Muscle of leg (tissue), 11 donors: ENCODE measurements around the gene AUP1. TPM values are rescaled to one million over a fixed set of nuclear protein-coding genes. Genes with fewer than 3 reads are reported as not detected.
A peak's percentile ranks its signal among the peaks of the same experiment; 100 is the strongest.

ENCODE experiments used
- DNase-seq: peaks from one replicate; pipeline ENCODE4 v3.0.0; 2013
- H3K27ac ChIP-seq: one replicate; pipeline ENCODE4 v1.5.1; 2013; ENCODE audit warnings: mild to moderate bottlenecking, low read length, control low read depth
- H3K27me3 ChIP-seq: one replicate; pipeline ENCODE4 v1.6.1; 2013; ENCODE audit warnings: low read length; ENCODE audit not compliant: control insufficient read depth, insufficient read depth
- H3K36me3 ChIP-seq: one replicate; pipeline ENCODE4 v1.6.1; 2013; ENCODE audit warnings: low read length; ENCODE audit not compliant: control insufficient read depth, insufficient read depth
- H3K4me1 ChIP-seq: one replicate; pipeline ENCODE4 v1.6.1; 2013; ENCODE audit warnings: low read length; ENCODE audit not compliant: control insufficient read depth, insufficient read depth
- H3K4me3 ChIP-seq: one replicate; pipeline ENCODE4 v1.5.1; 2013; ENCODE audit warnings: low read length, control low read depth
- H3K9me3 ChIP-seq: replicated peaks from 2 replicates; pipeline ENCODE4 v1.6.1; 2013; ENCODE audit warnings: low read depth, low read length; ENCODE audit not compliant: control insufficient read depth
- WGBS: methylation state at CpG from one replicate; pipeline ENCODE4 v1.1.5; 2013; ENCODE audit warnings: missing lambda C conversion rate; ENCODE audit not compliant: insufficient coverage; 5-methylcytosine and 5-hydroxymethylcytosine counted together
- polyA plus RNA-seq, 8 donors: library from polyadenylated mRNA; unstranded; fragments of 120-200 nt; gene quantifications; one replicate each; pipeline versions ENCODE4 v1.2.1 to v1.2.3, GENCODE V29; 2013; ENCODE audit warnings: inconsistent platforms in 1 of 8, low replicate concordance in 1 of 8; ENCODE audit not compliant: insufficient read length in 8 of 8, insufficient read depth in 1 of 8
- total RNA-seq: library from RNA; stranded (reverse); fragments of 120-200 nt; gene quantifications from one replicate; pipeline ENCODE4 v1.2.4, GENCODE V29; 2013

Gene AUP1
- total and polyA plus RNA-seq, 9 donors = 58.5 to 84.9 (median 66.2) TPM

DNA sequence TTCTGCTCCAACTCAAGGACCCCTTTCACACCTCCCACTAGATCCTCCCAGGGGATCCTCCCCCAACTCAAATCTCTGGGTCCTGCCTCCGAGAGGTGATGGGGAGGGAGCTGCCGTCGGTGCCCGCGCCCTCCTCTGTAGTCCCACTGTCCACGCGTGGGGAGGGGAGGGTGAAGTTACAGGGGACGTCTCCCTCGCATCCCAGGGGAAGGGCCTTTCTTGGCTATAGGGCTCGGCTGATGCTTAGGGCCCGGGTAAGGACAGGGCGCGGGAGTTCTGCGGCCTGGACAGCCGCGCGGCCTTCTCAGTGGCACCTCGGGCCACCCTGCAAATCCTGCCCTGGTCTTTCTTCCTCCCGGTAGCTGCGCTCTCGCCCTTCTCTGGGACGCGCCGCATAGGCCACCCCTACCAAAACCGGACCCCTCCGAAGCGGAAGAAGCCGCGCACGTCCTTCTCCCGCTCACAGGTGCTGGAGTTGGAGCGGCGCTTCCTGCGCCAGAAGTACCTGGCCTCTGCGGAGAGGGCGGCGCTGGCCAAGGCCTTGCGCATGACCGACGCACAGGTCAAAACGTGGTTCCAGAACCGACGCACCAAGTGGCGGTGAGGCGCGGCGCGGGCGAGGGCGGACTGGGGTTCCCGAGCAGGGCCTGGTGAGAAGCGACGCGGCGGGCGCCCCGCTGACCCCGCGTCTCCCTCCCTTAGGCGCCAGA lies 14.1 kb downstream of the AUP1 start:
- Histone ChIP-seq H3K36me3 (no peaks in the 10 kb centered on the region), H3K4me1 (peaks cover 24% of the 10 kb centered on the region), H3K27me3 (peaks cover 95% of the 10 kb centered on the region), H3K4me3 (no peak overlapping the region), H3K9me3 (no peaks in the 10 kb centered on the region), H3K27ac (no peak overlapping the region)
- WGBS = 3% methylated on average over 49 of the region's 60 CpGs
- DNase-seq = no peak

GRCh38 chr2:74514368-74515270 lies 14.9 kb downstream of the AUP1 start, which contains the start of gene TLX2:
TSS of gene TLX2 (plus strand) at chr2:74514450. CDS start at chr2:74514807, 357 bp downstream.
- Histone ChIP-seq H3K4me3 (no peak within 1 kb of the TSS), H3K9me3 (no peaks in the 10 kb centered on the region), H3K27ac (no peak within 1 kb of the TSS), H3K36me3 (no peaks in the 10 kb centered on the region), H3K4me1 (peaks cover 24% of the 10 kb centered on the region), H3K27me3 (peaks cover 95% of the 10 kb centered on the region)
- no peak for DNase-seq
- WGBS = 2% methylated on average over 61 of the region's 82 CpGs

DNA sequence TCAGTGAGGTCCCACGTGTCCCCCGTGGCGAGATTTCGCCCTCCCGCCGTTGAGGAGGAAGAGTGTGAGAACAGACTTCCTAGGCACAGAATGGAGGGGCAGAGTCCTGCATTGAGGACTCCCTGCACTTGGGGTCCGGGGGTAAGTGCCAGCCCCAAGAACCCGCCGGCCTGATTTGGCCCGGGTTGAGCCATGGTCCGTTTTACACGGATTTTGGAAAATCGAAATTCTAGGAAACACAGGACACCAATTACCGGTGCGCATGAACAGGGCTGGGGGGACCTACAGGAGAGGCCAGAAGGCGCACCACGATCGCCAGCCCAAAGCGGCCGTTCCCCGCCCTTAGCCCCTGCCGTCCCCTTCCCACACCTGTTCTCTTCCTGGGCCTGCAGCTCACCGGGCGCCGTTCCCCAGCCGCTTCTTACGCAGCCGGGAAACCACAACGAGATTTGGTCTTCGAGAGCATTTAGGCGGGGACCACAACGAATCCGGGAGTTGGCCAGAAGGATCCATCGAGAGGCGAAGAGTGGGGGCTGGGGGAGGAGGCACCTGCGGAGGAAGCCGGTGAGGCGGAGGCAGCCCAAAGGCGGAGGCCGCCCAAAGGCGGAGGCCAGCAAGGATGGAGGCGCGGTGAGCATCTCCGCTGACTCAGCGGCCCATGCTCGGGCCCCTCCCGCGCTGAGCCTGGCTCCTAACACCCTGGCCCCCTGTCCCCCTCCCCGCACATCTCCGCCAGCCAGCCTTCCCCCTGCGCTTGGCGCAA lies 15.7 kb downstream of the AUP1 start:
- 1% methylated on average over 51 of the region's 52 CpGs for WGBS
- Histone ChIP-seq H3K36me3 (no peaks in the 10 kb centered on the region), H3K27ac (no peak overlapping the region), H3K4me3 (no peak overlapping the region), H3K9me3 (no peaks in the 10 kb centered on the region), H3K27me3 (peaks cover 89% of the 10 kb centered on the region), H3K4me1 (peaks cover 24% of the 10 kb centered on the region)
- DNase-seq = no peak

DNA sequence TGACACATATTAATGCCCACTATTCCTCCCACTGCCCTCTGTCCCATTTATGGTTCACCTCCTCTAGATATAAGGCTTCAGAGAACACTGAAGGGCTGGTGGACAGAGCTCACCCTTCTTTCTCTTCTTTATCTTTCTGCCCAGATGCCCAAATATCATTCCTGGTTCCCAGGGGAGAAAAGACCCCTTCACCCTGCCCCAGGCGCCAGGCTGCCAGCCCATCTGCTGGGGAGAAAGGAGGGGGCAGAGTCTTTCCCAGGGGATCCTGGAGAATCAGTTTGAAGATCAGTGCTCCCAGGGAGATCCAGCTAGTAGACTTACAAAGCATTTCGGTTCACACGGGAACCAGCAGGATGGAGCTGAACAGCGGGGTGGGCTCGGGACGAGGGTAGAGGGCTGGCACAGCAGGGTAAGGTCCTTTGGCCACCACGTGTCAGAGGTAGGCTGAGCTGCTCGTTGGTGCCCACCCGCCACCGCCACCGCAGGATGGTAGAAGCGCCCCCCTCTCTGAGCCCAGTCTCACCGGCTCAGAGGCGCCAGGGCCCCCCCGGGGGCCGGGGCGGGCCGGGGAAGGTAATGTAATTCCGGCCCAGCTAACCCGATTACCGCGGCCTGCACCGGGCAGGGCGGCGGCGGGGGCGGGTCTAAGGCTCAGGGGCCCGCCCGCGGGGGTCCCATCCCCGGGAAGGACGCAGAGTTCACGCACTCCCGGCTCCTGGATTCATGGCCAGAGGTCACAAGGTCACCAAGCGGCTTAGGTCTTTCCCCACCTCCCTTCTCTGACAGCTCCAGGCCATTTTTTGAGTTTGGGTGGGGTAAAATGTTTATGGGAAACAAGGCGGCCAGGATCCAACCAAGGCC lies 16.5 kb downstream of the AUP1 start:
- DNase-seq = no peak
- H3K27me3 ChIP-seq = peaks cover 90% of the 10 kb centered on the region
- 2% methylated on average over 31 of the region's 36 CpGs for WGBS
- no peak overlapping the region for H3K4me3 ChIP-seq
- H3K9me3 ChIP-seq = no peaks in the 10 kb centered on the region
- no peak overlapping the region for H3K27ac ChIP-seq
- no peaks in the 10 kb centered on the region for H3K36me3 ChIP-seq
- H3K4me1 ChIP-seq = peaks cover 29% of the 10 kb centered on the region

DNA sequence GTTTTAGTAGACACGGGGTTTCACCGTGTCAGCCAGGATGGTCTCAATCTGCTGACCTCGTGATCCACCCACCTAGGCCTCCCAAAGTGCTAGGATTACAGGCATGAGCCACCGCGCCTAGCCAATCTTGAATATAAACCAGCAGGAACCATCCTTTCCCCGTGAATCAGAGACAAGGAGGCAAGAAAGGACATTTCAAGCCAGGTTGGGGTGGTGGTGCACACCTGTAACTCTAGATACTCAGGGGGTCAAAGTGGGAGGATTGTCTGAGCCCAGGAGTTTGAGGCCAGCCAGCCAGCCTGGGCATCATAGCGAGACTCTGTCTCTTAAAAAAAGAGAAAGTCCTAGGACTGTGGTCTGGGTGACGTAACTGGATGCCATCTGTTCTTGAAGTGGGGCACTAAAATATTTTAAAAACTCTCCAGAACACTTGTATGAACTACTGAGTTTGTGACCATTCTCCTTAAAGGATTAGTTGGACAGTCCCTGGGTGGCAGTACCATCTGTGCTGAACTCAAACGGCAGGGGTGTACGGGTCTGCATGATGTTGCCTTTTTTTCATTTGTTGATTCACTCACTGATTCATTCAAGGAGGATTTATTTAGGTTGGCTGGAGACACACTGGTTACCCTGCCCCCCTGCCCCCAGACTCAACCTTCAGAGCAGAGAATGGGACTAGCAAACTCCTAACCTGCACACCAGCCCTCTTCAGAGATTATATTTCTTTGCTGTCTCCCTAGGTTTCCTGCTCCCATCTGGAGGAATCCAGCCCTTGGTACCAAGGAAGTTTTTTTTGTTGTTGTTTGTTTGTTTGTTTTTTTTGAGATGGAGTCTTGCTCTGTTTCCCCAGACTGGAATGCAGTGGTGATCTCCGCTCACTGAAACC lies 18.2 kb downstream of the AUP1 start:
- DNase-seq = no peak
- Histone ChIP-seq H3K4me3 (no peak overlapping the region), H3K27ac (no peak overlapping the region), H3K4me1 (peaks cover 36% of the 10 kb centered on the region), H3K36me3 (peaks cover 4% of the 10 kb centered on the region), H3K9me3 (no peaks in the 10 kb centered on the region), H3K27me3 (peaks cover 80% of the 10 kb centered on the region)
- WGBS = 67% methylated on average over 1 of the region's 11 CpGs

DNA sequence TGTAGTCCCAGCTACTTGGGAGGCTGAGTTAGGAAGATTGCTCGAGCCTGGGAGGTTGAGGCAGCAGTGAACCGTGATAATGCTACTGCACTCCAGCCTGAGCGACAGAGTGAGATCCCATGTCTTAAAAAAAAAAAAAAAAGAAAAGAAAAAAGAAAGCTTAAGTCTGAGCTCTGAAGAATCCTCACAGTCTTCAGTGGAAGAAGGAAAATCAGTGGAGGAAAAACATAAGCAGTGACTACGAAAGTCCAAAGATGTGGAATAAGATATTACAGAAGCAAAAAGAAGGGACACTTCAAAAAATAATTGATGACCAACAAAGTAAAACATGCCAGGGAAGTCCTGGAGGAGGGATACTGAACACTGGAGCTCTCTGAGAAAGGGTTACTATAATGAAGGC lies 19.2 kb downstream of the AUP1 start:
- no peak for DNase-seq
- Histone ChIP-seq H3K27ac (no peak overlapping the region), H3K4me1 (peaks cover 34% of the 10 kb centered on the region), H3K36me3 (peaks cover 12% of the 10 kb centered on the region), H3K9me3 (no peaks in the 10 kb centered on the region), H3K4me3 (no peak overlapping the region), H3K27me3 (peaks cover 73% of the 10 kb centered on the region)
- whole genome bisulfite sequencing = 48% methylated on average over 2 of the region's 4 CpGs

DNA sequence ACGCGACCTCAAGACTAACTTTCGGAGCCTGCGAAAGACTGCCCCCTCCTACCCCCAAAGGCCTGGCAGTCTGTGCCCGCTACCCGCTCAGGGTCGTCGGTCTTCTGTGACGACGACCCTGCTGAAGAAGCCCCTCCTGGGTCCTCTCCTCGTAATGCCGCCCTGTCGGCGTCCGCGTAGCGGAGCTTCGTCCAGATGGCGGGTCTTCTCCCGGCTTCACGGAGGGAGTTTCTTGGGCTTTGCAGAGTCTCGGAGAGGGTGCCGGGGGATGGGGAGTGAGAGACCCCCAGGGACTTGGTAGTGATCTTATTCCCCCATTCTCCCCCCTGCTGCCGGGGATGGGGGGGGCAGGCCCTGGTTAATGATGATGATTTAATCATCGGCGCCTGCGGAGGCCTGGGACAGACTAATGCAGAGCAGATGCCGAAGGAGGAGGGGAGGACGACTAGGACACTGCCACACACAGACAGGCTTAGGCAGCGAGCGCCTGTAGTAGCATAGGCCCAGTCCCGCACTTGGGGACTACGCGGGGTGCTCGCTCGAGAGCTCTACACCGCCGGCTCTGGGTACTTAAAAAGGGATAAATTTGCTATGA lies 21.5 kb downstream of the AUP1 start:
- H3K36me3 ChIP-seq = peaks cover 16% of the 10 kb centered on the region
- WGBS = 9% methylated on average over 21 of the region's 38 CpGs
- peak overlapping the region; percentile 100 for H3K27ac ChIP-seq
- peaks cover 38% of the 10 kb centered on the region for H3K4me1 ChIP-seq
- no peaks in the 10 kb centered on the region for H3K9me3 ChIP-seq
- peak overlapping the region; percentile 96 for H3K4me3 ChIP-seq
- DNase-seq = peak; percentile 61
- peaks cover 68% of the 10 kb centered on the region for H3K27me3 ChIP-seq

DNA sequence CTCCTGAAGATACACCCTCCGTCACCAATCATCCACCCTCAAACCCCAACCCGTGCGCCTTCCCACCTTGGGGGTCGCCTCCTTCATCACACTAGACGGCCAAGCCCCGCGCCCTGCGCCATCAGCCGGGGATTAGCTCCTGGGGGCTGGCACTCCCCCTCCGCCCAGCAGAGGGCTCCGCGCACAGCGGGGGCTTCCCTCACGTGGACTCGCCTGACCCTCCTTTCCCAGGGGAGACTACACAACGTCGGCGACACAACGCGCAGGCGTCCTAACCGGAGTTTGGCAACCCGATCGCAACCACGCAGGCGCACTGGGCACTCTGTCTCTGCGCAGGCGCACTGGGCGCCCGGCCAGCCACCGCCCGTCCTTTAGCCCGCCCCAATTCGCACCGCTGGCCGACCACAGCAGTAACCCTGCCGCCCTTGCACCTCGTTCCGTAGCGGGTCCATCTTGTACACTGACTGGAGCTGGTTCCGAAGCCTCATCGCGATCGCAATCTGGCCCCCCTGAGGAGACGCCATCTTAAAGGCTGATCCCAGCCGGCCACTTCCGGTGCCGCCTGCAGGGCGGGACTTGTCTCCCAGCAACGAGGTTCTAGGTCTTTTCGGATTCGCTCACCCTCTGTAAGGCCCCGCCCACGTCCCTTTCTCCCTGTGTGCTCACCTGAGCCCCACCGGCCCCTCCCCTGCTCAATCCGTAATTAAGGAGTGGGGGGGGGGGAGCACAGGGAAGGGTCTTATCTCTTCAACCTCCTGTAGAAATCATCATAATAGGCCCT lies 22.2 kb downstream of the AUP1 start, which contains the start of gene PCGF1:
PCGF1 (minus strand) TSS at position 551 of the 781 bp plus-strand sequence; CDS start at position 524, 27 bp downstream.
- Histone ChIP-seq H3K27ac (peak within 1 kb of the TSS; percentile 100), H3K27me3 (peaks cover 68% of the 10 kb centered on the region), H3K4me1 (peaks cover 45% of the 10 kb centered on the region), H3K4me3 (peak within 1 kb of the TSS; percentile 96), H3K36me3 (peaks cover 16% of the 10 kb centered on the region), H3K9me3 (no peaks in the 10 kb centered on the region)
- DNase-seq = peak; percentile 99
- WGBS = under 1% methylated on average over 49 of the region's 56 CpGs
